GM18511 (cell line): ENCODE data around the gene DNAJB13.
"Not testable (repeated sequence)": the region's sequence is repeated elsewhere in the genome, so short reads cannot be mapped to it uniquely, and the experiment has no call there.

Experiments
- ATAC-seq: cut with Tn5 transposase; IDR thresholded peaks from one replicate; pipeline ENCODE4 v1.9.1; 2021; ENCODE audit warnings: mild to moderate bottlenecking, moderate library complexity; ENCODE audit not compliant: unreplicated experiment

The DNAJB13 gene, protein sequence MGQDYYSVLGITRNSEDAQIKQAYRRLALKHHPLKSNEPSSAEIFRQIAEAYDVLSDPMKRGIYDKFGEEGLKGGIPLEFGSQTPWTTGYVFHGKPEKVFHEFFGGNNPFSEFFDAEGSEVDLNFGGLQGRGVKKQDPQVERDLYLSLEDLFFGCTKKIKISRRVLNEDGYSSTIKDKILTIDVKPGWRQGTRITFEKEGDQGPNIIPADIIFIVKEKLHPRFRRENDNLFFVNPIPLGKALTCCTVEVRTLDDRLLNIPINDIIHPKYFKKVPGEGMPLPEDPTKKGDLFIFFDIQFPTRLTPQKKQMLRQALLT

DNA sequence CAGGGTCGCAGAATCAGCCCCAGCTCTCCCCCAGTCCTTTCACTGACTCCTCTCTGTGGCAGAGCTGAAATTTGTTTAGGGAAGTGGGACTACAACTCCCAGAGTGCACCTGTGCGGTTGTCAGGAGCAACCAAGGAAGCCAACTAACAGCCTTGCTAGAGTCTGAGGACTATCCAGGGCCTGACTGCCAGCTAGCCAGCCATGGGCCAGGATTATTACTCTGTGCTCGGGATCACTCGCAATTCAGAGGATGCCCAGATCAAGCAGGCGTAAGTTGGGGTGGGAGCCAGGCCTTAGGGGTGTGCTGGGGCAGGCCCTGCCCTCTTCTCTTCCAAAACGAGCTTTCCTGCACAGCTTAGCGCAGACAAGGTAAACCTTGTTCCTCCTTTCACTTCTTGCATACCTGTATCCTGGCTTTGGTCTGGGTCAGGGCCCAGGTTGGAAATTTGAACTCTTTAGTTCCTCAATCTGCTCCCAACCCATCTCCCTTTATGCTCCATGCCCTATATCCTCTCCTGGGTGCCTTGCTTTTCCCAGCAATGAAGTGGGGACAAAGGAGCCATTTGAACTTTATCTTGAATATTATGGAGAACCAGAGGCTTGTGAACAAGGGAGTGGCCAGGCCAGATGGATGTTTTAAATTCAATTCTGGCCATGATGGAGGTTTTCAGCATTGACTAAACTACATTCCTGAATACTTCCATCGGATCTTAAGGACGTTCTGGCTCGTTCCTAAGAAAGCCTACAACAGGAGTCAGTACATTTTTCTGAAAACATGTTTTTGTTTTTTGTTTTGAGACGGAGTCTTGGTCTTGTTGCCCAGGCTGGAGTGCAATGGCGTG, at the start of gene DNAJB13:
Gene DNAJB13 (plus strand): TSS at position 158 of the 842 bp plus-strand sequence. CDS start 44 bp downstream, at position 202.
- peak; percentile 91 for ATAC-seq

DNA sequence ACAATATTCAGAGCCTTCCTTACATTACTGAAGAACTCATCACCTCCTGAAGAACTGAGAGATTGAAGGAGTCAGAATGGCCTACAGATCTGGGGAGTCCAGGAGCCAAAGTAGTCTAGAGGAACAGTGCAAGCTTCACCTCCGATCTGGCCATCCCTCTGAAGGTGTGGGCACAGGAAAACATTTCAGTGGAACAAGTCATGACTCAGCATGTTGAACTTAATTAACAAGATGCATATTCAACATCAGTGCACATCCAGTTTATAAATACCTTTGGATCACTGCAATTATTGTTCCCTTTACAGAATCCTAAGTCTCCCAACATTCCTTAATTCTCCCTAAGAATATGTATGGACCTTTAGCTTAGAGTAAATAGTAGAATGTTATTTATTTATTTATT, 48.5 kb upstream of the DNAJB13 start:
- no peak for ATAC-seq

DNA sequence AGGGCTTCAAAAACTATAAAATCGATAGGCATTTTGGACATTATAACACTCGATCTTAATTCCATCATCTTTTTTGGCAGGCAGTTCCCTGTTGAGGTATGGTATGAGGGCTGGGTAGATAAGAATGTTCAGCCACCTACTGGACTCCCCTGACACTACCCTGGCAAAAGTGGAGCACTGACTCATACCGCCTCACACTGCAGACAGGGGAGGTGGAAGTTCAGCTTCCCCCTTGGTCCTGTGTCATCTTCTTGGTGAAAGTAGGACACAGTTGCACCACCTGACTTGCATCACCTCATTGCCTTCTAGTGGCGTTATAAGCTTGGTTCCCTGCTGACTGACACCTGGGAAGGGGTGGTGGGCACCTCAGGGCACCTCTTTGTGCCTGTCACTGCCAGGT, 43.6 kb upstream of the DNAJB13 start:
- ATAC-seq = no peak

DNA sequence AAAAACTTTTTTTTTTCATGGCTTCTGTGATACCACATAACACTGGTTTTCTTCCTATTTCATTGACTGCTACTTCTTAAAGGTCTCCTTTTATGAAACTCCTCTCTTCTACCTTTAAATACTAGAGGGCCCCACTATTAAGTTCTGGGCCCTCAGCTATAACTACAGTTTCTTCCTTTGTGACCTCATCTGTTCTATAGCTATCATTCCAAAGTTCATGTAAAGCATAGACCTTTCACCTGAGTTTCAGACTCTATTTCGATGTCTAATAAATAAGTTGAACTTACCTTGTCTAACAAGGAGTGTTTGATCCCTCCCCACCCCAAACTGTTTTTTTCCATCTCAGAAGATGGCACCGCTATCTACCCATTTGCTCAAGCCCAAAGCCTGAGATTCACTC, 38.8 kb upstream of the DNAJB13 start:
- no peak for ATAC-seq

DNA sequence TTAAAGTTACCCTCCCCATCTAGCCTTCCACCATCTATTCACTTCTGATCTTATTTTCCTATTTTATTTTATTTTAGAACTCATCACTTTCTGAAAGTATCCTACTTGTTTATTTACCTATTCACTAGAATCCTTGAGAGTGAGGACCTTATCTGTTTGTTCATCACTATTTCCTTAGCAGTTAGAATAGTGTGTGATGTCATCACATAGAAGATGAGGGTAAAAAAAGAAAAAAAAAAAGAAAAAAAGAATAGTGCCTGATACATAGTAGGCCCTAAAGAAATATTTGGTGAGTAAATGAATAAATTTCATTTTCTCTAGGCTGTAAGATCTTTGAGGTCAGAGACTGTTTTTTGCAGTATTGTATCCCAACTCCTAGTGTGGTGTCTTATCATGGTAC, 37.4 kb upstream of the DNAJB13 start:
- no peak for ATAC-seq

DNA sequence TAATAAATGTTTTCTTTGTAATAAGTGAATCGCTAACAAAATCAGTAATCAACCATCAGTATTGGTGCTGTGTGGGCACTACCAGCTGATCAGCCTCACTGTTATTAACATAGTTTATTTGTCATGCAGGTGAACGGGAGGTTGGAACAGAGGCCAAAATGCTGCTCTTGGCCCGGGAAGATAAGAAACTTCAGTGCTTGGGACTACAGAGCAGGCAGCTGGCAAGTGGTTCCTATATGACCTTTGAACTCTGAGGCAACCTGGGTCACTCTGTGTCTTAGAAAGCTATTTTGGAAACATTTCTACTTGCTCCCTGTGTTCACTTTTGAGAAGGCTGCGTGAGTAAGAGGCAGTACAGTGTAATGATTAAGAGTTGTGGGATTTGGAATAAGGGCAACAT, 36.5 kb upstream of the DNAJB13 start:
- no peak for ATAC-seq

DNA sequence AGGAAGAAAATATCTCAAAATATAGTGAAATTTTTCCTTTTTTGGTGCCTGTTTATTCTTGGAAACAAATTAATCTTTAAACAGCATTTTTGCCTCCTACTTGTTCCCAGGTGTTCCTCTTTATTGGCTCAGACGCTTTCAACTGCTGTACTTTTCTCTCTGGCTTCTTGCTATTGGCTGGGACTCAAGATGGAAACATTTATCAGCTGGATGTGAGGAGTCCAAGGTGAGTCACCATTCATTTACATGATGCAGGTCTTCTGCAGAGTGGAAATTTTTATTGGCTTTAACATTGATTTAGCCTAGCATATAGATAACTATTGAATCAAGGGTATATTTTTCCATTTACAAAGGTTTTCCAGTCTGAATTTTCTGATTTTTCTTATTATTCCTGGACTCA, 34.4 kb upstream of the DNAJB13 start:
- no peak for ATAC-seq

DNA sequence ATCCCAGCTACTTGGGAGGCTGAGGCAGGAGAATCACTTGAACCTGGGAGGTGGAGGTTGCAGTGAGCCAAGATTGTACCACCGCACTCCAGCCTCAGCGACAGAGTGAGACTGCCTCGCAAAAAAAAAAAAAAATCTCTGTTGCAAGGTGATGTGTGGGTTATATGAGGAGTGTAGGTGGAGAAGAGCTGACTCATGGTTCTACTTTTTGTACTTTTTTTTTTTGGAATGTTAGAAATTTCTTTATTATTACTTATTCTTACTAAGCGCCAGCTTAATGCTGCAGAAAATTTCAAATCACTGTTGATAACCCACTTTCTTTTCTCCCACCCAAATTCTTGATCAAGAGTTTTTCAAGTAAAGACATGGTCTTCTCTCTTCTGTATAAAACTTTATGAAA, 29.6 kb upstream of the DNAJB13 start:
- no peak for ATAC-seq

DNA sequence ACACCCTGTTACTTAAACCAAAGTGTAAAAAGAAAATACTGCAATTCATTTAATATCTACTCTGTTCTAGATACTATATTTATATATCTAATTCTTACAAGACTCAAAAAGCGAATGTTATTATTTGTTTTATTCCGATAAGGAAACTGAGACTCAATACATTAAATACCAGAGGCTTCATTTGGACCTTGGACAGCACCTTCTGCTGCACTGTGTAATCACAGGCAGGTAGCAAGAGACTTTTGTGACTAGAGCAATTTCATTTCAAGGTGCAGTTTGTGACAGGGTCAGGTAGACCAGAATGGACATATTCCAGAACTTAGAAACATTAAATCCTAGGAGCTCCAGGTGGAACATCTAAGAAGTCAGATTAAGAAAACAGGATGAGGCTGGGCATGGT, 21.4 kb upstream of the DNAJB13 start:
- ATAC-seq = no peak

DNA sequence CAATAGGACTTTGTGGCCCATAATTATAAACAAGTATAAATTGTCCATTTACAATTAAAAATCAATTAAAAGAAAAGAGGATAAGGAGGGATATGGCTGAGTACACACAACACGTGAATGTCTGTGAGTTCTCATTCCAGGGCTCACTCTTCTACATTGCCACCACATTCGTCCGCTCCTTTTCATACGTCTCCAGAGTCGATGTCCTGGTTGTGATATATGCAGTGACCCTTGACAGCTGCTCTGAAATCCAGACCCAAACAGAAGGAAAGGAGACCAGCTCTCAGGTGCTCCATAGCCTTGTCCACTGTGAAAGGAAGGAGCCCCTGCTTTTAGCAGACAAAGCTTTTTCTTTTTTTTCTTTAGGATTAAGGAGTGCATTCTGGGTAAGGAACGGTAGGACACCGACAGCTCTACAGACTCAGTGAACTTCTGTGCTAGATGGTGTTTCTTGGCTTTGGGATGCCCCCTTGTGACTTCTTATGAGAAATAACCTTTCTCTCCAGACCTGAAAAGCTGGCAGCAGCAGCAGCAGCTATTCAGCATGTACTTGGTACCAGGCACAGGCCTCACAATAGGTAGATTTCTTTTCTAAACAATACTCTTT, 19.7 kb upstream of the DNAJB13 start:
- no peak for ATAC-seq

DNA sequence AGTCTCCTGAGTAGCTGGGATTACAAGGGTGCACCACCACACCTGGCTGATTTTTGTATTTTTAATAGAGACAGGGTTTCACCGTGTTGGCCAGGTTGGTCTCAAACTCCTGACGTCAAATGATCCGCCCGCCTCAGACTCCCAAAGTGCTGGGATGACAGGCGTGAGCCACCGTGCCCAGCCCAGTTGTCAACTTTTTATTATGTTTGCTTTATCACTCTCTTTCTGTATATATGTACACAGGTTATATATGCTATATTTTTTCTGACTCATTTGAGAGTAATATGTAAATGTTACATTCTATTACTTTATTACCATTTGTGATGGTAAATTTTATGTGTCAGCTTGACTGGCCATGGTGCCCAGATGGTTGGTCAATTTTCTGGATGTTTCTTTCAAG, 18.9 kb upstream of the DNAJB13 start:
- no peak for ATAC-seq

DNA sequence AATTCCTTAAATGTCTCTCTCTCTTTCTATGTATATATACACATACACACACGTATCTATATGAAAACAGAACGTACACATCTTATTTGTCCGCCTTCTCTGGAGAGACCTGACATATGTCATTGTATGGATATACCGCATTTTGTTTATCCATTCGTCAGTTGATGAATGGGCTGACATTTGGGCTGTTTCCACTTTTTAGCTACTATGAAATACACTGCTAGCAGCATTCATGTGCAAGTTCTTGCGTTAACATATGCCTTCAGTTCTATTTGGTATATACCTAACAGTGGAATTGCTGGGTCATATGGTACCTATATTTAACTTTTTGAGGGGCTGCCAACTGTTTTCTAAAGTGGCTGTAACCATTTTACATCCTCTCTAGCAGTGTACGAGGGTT, 18.0 kb upstream of the DNAJB13 start:
- ATAC-seq = no peak

DNA sequence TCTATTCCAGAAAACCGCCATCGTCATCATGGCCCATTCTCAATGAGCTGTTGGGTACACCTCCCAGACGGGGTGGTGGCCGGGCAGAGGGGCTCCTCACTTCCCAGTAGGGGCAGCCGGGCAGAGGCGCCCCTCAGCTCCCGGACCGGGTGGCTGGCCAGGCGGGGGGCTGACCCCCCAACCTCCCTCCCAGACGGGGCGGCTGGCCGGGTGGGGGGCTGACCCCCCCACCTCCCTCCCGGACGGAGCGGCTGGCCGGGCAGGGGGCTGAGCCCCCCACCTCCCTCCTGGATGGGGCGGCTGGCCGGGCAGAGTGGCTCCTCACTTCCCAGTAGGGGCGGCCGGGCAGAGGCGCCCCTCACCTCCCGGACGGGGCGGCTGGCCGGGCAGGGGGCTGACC, 14.8 kb upstream of the DNAJB13 start:
- ATAC-seq = not testable (repeated sequence)

DNA sequence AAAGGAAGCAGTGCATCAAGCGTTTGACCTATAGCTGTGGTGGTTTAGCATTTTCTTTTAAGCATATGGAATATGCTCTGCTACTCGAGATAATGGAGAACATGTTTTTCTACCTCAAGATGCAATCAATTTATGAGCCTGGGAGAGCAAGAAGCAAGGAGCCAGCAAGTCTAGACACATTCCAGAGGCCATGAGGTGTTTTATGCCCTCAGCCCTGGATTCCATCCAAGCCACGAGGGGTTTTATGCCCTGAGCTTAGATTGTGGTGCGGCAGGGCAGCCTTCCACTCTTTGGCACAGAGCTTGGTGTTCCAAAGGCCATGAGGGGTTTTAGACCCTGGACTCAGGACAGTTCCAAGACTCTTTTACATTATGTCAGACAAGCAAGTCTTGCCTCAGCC, 11.7 kb upstream of the DNAJB13 start:
- no peak for ATAC-seq

DNA sequence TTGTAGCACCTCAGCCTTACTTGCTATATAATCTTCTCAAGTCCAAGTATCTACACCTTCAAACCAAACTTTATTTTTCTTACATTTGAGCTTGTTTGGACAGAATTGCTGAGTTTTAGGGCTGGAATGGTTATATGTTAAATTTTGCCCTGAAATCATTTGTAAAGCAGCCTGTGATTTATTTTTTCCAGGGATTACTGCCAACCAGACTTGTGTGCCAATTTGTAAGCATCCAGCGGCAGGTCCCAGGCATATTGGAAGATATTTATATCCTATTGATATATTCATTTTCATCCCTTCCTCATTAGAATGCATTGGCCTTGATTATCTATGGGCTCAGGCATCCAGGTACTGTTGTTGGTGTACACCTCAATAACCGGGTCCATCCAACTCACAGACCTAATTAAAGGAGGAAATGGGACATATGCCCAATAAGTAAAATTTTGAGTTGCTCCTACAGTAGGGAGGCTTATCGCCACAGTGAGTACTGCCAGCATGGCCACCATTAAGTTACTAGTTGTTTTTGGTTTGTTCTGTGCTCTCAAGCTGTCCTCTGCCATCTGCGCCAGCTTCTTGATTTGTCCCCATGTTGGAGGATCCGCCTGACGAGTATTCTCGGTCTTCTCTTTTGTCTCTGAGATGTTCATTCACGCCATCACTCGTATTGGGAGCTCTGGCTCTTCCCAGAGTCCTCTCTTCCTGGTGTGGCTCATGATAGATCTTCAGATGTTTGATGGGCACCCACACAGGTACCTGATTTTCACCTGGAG, 9.8 kb upstream of the DNAJB13 start:
- ATAC-seq = no peak

DNA sequence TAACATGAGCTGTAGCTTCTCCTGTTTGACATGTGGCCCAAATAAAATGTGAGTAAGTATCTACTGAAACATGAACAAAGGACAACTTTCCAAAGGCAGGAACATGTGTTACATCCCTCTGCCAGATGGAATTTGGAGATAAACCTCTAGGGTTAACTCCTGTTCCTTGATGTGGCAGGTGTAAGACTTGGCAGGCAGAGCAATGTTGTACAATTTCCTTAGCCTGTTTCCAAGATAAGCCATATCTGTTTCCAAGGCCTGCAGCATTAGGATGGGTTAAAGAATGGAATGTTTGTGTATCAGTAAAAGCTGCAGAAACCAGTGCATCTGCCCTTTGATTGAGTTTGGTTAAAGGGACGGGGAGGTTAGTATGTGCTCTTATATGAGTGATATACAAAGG, 8.8 kb upstream of the DNAJB13 start:
- no peak for ATAC-seq

DNA sequence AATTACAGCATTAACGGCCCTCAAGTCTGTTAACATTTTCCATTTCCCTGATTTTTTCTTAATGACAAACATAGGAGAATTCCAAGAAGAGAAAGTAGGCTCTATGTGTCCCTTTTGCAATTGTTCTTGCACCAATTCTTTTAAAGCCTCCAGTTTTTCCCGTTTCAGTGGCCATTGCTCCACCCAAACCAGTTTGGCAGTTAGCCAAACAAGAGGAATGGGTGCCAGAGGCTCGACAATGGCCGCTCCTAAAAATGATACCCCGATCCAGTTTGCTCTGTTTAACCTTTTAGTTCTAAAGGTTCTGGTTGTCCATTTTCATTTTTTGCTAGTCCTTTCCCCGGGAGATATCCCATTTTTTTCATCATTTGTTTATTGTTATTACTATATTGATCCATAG, 6.7 kb upstream of the DNAJB13 start:
- no peak for ATAC-seq

DNA sequence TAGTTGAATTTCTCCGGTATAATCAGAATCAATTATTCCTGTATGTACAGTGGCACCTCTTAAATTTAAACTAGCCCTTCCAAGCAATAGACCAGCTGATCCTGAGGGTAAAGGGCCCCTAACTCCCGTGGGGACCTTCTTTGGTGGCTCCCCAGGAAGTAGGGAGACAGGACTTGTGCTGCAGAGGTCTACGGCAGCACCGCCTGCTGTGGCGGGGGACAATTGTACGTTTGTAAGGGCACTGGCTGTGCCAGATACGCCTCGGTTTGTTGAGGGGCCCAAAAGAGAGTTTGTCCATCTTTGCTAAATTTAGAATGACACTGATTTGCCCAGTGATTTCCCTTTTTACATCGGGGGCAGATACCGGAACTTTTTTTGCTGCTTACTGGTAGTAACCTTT, 5.9 kb upstream of the DNAJB13 start:
- no peak for ATAC-seq

DNA sequence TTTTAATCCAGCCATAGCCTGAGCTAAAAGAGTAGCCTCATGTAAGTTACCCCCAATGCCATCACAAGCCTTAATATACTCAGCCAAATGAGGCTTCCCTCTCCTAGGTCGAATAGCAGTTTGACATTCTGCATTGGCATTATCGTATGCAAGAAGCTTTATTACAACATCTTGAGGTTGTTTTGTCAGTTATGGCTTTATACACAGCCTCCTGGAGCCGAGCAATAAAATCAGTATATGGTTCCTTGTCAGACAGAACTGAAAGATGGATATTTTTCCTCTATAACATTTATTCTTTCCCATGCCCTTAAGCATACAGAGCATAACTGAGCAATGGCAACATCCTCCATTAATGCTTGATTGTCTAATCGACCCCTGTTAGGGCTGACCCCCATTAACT, 5.4 kb upstream of the DNAJB13 start:
- ATAC-seq = no peak

DNA sequence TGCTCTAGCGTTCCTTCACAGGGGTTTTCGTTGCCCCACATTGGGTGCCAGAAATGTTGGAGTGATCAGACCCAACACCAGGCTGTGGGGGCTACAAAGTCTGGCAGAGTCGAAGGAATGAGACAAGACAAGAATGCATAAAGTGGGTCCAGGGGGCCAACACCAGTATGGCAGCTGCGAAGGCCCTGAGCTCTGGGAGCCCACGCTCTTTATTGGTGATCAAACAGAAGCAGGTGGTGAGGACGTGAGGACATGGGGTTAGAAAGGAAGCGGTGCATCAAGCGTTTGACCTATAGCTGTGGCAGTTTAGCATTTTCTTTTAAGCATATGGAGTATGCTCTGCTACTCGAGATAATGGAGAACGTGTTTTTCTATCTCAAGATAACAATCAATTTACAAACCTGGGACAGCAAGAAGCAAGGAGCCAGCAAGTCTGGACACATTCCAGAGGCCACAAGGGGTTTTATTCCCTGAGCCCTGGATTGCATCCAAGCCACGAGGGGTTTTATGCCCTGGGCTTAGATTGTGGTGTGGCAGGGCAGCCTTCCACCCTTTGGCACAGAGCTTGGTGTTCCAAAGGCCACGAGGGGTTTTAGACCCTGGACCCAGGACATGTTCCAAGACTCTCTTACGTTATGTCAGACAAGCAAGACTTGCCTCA, 3.9 kb upstream of the DNAJB13 start:
- ATAC-seq = no peak

DNA sequence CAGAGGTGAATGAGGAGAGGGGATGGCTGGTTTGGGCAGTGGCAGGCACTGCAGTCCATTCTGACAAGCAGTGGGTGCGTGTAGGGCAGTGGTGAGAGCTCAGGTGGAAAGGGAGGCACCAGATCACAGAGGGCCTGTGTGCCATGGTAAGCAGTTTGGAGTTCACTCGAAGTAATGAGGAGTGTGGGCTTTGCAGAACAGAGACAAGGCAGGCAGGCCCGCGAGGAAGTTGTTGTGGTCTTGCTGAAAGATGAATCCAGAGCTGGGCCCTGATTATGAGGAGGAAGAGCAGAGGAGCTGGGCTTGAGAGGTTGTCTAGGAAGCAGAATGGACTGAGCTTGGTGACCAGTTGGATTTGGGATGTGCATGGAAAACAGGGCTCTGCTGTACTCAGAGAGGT, 1.6 kb upstream of the DNAJB13 start:
- no peak for ATAC-seq
